Midbrain (tissue), 1 donor: ENCODE measurements around the gene UPF1.

Experiments used
- DNase-seq: peaks from one replicate; lab custom pipeline; 2025; lab: John Stamatoyannopoulos, UW

UPF1 gene

GRCh38 chr19:18875726-18876125 lies 44.0 kb downstream of the UPF1 start:
- DNase-seq = no peak

GRCh38 chr19:18876865-18877264 lies 45.1 kb downstream of the UPF1 start:
- no peak for DNase-seq

GRCh38 chr19:18878058-18878797 lies 46.5 kb downstream of the UPF1 start:
- DNase-seq = no peak

- DNase-seq = no peak
Observed at GRCh38 chr19:18878858-18879578, 47.3 kb downstream of the UPF1 start.

GRCh38 chr19:18879579-18880373 lies 48.0 kb downstream of the UPF1 start:
- no peak for DNase-seq

- DNase-seq = no peak
Observed at GRCh38 chr19:18881491-18881890, 49.7 kb downstream of the UPF1 start.

GRCh38 chr19:18883526-18884304 lies 52.0 kb downstream of the UPF1 start:
- DNase-seq = no peak

- DNase-seq = no peak
Observed at GRCh38 chr19:18886972-18887371, 55.2 kb downstream of the UPF1 start.

GRCh38 chr19:18889949-18890745 lies 58.4 kb downstream of the UPF1 start:
- no peak for DNase-seq

- DNase-seq = no peak
Observed at GRCh38 chr19:18893587-18894253, 62.0 kb downstream of the UPF1 start.

GRCh38 chr19:18894254-18895037 lies 62.7 kb downstream of the UPF1 start:
- peak; percentile 92 for DNase-seq

- DNase-seq = peak; percentile 21
Observed at GRCh38 chr19:18895038-18895823, 63.5 kb downstream of the UPF1 start.

GRCh38 chr19:18895824-18896341 lies 64.1 kb downstream of the UPF1 start, which contains the start of gene CERS1:
Gene CERS1, minus strand, starts transcription at chr19:18896158. Its CDS starts 86 bp downstream, at chr19:18896072.
- peak; percentile 58 for DNase-seq

- peak; percentile 47 for DNase-seq
Observed at GRCh38 chr19:18896421-18896841, 64.7 kb downstream of the UPF1 start.

- no peak for DNase-seq
Observed at GRCh38 chr19:18897094-18898029, 65.6 kb downstream of the UPF1 start.

- no peak for DNase-seq
Observed at GRCh38 chr19:18898081-18898606, 66.4 kb downstream of the UPF1 start.
